HEK293 (cell line): ENCODE data around the gene ARPC1A.

ENCODE experiments used
- CTCF ChIA-PET: fragments of 350-600 bp; formaldehyde crosslinking; extraction: SDS; loops from one replicate; lab custom pipeline; 2021; ENCODE audit warnings: antibody characterized with exemption; lab: Yijun Ruan, JAX
- POLR2A ChIA-PET: fragments of 300-600 bp; formaldehyde crosslinking; extraction: SDS; loops from one replicate; lab custom pipeline; 2020; ENCODE audit warnings: antibody characterized with exemption, inconsistent platforms; lab: Yijun Ruan, JAX
- H3K27ac ChIP-seq: fragments of 200-500 bp; sonication (Bioruptor generic); 2 replicates; pipeline ENCODE4 v1.5.1; 2014; ENCODE audit warnings: low read depth, low read length, control low read depth, inconsistent platforms; ENCODE audit errors: extremely low read depth
- H3K36me3 ChIP-seq, 2 experiments: fragments of 200-500 bp in 1 of 2; sonication (Bioruptor generic) in 1 of 2; 1 replicate in 1 of 2; 2 replicates in 1 of 2; pipeline ENCODE4 v1.5.1; 2014 to 2017; ENCODE audit warnings: inconsistent platforms in 2 of 2, low read length in 2 of 2; ENCODE audit not compliant: control insufficient read depth in 2 of 2, insufficient read depth in 1 of 2
- H3K4me1 ChIP-seq: fragments of 200-500 bp; sonication (Bioruptor generic); 2 replicates; pipeline ENCODE4 v1.5.1; 2014; ENCODE audit warnings: mild to moderate bottlenecking, low read length, inconsistent platforms; ENCODE audit not compliant: control insufficient read depth, insufficient read depth
- H3K4me3 ChIP-seq: 2 replicates; pipeline ENCODE4 v1.5.1; 2011; ENCODE audit warnings: low read depth, mild to moderate bottlenecking, control low read depth, low read length, moderate library complexity
- H3K9me3 ChIP-seq: fragments of 200-500 bp; sonication (Bioruptor generic); 2 replicates; pipeline ENCODE4 v1.5.1; 2014; ENCODE audit warnings: low read depth, low read length, inconsistent platforms; ENCODE audit not compliant: control insufficient read depth, insufficient read depth
- GLIS1 ChIP-seq: fragments of 450-650 bp; formaldehyde crosslinking; IDR thresholded peaks from 2 replicates; pipeline ENCODE4 v1.5.1; 2016; ENCODE audit warnings: missing biosample characterization, missing genetic modification characterization
- KLF7 ChIP-seq: fragments of 450-650 bp; formaldehyde crosslinking; IDR thresholded peaks from 2 replicates; pipeline ENCODE4 v1.5.1; 2016; ENCODE audit warnings: missing biosample characterization, missing genetic modification characterization, borderline replicate concordance
- SCRT1 ChIP-seq: fragments of 450-650 bp; formaldehyde crosslinking; IDR thresholded peaks from 2 replicates; pipeline ENCODE4 v1.5.1; 2016; ENCODE audit warnings: missing biosample characterization, missing genetic modification characterization, borderline replicate concordance
- YY1 ChIP-seq: fragments of 450-650 bp; formaldehyde crosslinking; IDR thresholded peaks from 2 replicates; pipeline ENCODE4 v1.5.1; 2018; ENCODE audit warnings: missing biosample characterization, missing genetic modification characterization
- YY2 ChIP-seq: fragments of 450-650 bp; formaldehyde crosslinking; IDR thresholded peaks from 2 replicates; pipeline ENCODE4 v1.5.1; 2016; ENCODE audit warnings: missing biosample characterization, missing genetic modification characterization
- ZNF155 ChIP-seq: fragments of 450-650 bp; formaldehyde crosslinking; IDR thresholded peaks from 2 replicates; pipeline ENCODE4 v1.5.1; 2016; ENCODE audit warnings: missing biosample characterization, missing genetic modification characterization
- ZNF266 ChIP-seq: fragments of 450-650 bp; formaldehyde crosslinking; IDR thresholded peaks from 2 replicates; pipeline ENCODE4 v1.5.1; 2016; ENCODE audit warnings: missing biosample characterization, missing genetic modification characterization, low read depth
- ZNF335 ChIP-seq: fragments of 450-650 bp; formaldehyde crosslinking; conservative IDR thresholded peaks from 2 replicates; pipeline ENCODE4 v1.5.1; 2016; ENCODE audit warnings: missing biosample characterization, missing genetic modification characterization
- ZNF366 ChIP-seq: fragments of 450-650 bp; formaldehyde crosslinking; conservative IDR thresholded peaks from 2 replicates; pipeline ENCODE4 v1.5.1; 2016; ENCODE audit warnings: missing biosample characterization, missing genetic modification characterization
- ZNF37A ChIP-seq: fragments of 450-650 bp; IDR thresholded peaks from 2 replicates; pipeline ENCODE4 v1.5.1; 2018; ENCODE audit warnings: missing biosample characterization, missing genetic modification characterization
- ZNF521 ChIP-seq: fragments of 450-650 bp; formaldehyde crosslinking; IDR thresholded peaks from 2 replicates; pipeline ENCODE4 v1.5.1; 2017; ENCODE audit warnings: missing biosample characterization, mild to moderate bottlenecking, missing genetic modification characterization
- ZNF621 ChIP-seq: fragments of 450-650 bp; formaldehyde crosslinking; IDR thresholded peaks from 2 replicates; pipeline ENCODE4 v1.5.1; 2017; ENCODE audit warnings: missing biosample characterization, missing genetic modification characterization
- ZNF747 ChIP-seq: fragments of 450-650 bp; formaldehyde crosslinking; IDR thresholded peaks from 2 replicates; pipeline ENCODE4 v1.5.1; 2016; ENCODE audit warnings: missing biosample characterization, missing genetic modification characterization
- ZNF837 ChIP-seq: fragments of 450-650 bp; formaldehyde crosslinking; IDR thresholded peaks from 2 replicates; pipeline ENCODE4 v1.5.1; 2016; ENCODE audit warnings: missing biosample characterization, missing genetic modification characterization
- ZSCAN23 ChIP-seq: fragments of 450-650 bp; formaldehyde crosslinking; IDR thresholded peaks from 2 replicates; pipeline ENCODE4 v1.5.1; 2016; ENCODE audit warnings: missing biosample characterization, missing genetic modification characterization
- TF ChIP-seq, protein P1 (sequence below): fragments of 450-650 bp; formaldehyde crosslinking; IDR thresholded peaks from 2 replicates; pipeline ENCODE4 v1.5.1; 2016; ENCODE audit warnings: missing biosample characterization, missing genetic modification characterization, low read depth
- TF ChIP-seq, protein P2 (sequence below): fragments of 450-650 bp; formaldehyde crosslinking; IDR thresholded peaks from 2 replicates; pipeline ENCODE4 v1.5.1; 2016; ENCODE audit warnings: missing biosample characterization, missing genetic modification characterization
- TF ChIP-seq, protein P3 (sequence below): fragments of 450-650 bp; formaldehyde crosslinking; IDR thresholded peaks from 2 replicates; pipeline ENCODE4 v1.5.1; 2016; ENCODE audit warnings: missing biosample characterization, missing genetic modification characterization
- TF ChIP-seq, protein P4 (sequence below): fragments of 450-650 bp; formaldehyde crosslinking; IDR thresholded peaks from 2 replicates; pipeline ENCODE4 v1.5.1; 2017; ENCODE audit warnings: missing biosample characterization, missing genetic modification characterization

ARPC1A gene

DNA sequence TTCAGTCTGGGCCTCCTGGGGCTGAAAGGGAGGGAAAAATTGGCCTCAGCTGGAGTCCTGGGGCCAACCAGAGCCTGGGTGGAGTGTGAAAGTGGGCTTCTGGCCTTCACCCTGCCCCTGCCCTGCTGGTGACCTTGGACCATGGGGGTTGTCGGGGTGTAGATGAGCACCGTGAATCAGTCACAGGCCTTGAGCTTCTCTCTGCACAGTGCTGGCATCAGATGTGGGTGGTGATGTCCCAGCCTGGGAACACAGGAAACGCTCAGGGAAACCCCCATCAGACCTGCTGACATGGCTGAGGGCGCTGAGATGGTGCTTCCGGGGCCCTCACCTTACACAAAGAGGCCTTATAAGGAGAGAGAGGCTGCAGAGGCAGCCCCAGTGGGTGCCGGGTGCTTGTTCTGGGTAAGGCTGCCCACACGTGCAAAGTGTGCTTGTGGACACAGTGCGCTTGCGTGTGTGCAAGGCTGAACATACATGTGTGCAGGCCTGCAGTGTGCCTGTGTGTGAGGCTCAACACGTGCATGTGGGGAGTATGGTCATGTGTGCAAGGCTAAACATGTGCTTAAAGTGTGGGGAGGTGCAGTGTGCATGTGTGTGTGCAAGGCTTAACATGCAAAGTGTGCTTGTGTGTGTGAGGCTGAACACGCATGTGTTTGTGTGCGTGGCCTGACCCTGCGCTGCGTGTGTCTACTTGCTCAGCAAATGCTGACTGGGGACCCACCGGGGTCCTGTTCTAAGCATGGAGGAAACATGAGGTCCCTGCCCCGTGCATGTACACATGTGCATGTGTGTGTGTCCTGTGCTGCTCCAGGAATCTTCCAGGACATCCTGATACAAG is 55.3 kb downstream of the ARPC1A start:
- Histone ChIP-seq H3K36me3 (peaks cover 5% of the 10 kb centered on the region in 2 experiments; a peak in 2 of 3 replicates), H3K4me1 (no peaks in the 10 kb centered on the region; the same call in 1 of the 2 replicates)
- CTCF ChIA-PET, result no interaction called here
- no peak for TF ChIP-seq YY1 (tag by site-specific recombination)
- peak; percentile 34; the same call in 1 of the 2 replicates for TF ChIP-seq GLIS1 (tag by site-specific recombination)
- TF ChIP-seq, all 188 proteins: peak for 1
- H3K4me3 ChIP-seq, result no peak overlapping the region
- POLR2A ChIA-PET, result no interaction called here
- no peaks in the 10 kb centered on the region for H3K9me3 ChIP-seq
- no peak overlapping the region for H3K27ac ChIP-seq

DNA sequence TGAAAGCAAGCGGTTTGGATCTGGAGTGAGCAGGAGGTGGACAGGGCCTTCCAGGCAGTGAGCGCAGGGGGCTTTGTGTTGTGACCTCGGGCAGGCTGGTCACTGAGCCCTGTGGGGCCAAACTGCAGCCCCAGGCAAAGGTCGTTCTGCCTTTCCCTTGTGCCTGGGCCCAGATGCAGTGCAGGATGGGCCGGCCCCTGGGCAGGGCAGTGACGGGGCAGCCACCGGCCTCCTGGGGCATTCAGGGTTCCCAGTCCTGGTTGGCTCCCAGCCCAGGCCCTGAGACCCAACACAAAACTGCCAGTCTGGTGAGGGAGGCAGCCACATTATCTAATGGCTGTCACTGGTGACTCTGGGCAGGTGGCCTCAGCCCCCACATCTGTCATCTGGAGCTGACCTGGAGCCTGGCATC is 56.0 kb downstream of the ARPC1A start:
- no peaks in the 10 kb centered on the region; the same call in 1 of the 2 replicates for H3K4me1 ChIP-seq
- no peaks in the 10 kb centered on the region for H3K9me3 ChIP-seq
- no peak overlapping the region for H3K27ac ChIP-seq
- H3K36me3 ChIP-seq, result peaks cover 5 to 9% of the 10 kb centered on the region in 2 experiments; a peak in 2 of 3 replicates
- ChIA-PET POLR2A (interaction anchor here (1.0 kb wide), 1 partner anchor 25 kb away, joined by 3 read pairs; no protein-coding TSS in a partner anchor), CTCF (no interaction called here)
- TF ChIP-seq, protein P1, sequence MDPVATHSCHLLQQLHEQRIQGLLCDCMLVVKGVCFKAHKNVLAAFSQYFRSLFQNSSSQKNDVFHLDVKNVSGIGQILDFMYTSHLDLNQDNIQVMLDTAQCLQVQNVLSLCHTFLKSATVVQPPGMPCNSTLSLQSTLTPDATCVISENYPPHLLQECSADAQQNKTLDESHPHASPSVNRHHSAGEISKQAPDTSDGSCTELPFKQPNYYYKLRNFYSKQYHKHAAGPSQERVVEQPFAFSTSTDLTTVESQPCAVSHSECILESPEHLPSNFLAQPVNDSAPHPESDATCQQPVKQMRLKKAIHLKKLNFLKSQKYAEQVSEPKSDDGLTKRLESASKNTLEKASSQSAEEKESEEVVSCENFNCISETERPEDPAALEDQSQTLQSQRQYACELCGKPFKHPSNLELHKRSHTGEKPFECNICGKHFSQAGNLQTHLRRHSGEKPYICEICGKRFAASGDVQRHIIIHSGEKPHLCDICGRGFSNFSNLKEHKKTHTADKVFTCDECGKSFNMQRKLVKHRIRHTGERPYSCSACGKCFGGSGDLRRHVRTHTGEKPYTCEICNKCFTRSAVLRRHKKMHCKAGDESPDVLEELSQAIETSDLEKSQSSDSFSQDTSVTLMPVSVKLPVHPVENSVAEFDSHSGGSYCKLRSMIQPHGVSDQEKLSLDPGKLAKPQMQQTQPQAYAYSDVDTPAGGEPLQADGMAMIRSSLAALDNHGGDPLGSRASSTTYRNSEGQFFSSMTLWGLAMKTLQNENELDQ (tag by site-specific recombination), result no peak
- TF ChIP-seq, protein P2, sequence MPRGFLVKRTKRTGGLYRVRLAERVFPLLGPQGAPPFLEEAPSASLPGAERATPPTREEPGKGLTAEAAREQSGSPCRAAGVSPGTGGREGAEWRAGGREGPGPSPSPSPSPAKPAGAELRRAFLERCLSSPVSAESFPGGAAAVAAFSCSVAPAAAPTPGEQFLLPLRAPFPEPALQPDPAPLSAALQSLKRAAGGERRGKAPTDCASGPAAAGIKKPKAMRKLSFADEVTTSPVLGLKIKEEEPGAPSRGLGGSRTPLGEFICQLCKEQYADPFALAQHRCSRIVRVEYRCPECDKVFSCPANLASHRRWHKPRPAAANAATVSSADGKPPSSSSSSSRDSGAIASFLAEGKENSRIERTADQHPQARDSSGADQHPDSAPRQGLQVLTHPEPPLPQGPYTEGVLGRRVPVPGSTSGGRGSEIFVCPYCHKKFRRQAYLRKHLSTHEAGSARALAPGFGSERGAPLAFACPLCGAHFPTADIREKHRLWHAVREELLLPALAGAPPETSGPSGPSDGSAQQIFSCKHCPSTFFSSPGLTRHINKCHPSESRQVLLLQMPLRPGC (tag by site-specific recombination), result no peak
- TF ChIP-seq ZNF37A (tag by site-specific recombination) (no peak), ZSCAN23 (tag by site-specific recombination) (no peak), YY2 (tag by site-specific recombination) (no peak), ZNF155 (tag by site-specific recombination) (no peak), SCRT1 (tag by site-specific recombination) (no peak), ZNF335 (tag by site-specific recombination) (no peak), ZNF366 (no peak), ZNF266 (tag by site-specific recombination) (no peak), ZNF621 (tag by site-specific recombination) (no peak), ZNF521 (no peak), KLF7 (tag by site-specific recombination) (no peak), ZNF747 (tag by site-specific recombination) (no peak), ZNF837 (no peak)
- TF ChIP-seq, protein P3, sequence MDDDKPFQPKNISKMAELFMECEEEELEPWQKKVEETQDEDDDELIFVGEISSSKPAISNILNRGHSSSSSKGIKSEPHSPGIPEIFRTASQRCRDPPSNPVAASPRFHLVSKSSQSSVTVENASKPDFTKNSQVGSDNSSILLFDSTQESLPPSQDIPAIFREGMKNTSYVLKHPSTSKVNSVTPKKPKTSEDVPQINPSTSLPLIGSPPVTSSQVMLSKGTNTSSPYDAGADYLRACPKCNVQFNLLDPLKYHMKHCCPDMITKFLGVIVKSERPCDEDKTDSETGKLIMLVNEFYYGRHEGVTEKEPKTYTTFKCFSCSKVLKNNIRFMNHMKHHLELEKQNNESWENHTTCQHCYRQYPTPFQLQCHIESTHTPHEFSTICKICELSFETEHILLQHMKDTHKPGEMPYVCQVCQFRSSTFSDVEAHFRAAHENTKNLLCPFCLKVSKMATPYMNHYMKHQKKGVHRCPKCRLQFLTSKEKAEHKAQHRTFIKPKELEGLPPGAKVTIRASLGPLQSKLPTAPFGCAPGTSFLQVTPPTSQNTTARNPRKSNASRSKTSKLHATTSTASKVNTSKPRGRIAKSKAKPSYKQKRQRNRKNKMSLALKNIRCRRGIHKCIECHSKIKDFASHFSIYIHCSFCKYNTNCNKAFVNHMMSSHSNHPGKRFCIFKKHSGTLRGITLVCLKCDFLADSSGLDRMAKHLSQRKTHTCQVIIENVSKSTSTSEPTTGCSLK (tag by site-specific recombination), result no peak
- TF ChIP-seq, protein P4, sequence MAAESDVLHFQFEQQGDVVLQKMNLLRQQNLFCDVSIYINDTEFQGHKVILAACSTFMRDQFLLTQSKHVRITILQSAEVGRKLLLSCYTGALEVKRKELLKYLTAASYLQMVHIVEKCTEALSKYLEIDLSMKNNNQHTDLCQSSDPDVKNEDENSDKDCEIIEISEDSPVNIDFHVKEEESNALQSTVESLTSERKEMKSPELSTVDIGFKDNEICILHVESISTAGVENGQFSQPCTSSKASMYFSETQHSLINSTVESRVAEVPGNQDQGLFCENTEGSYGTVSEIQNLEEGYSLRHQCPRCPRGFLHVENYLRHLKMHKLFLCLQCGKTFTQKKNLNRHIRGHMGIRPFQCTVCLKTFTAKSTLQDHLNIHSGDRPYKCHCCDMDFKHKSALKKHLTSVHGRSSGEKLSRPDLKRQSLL, result no peak
- no peak overlapping the region for H3K4me3 ChIP-seq
